ENCODE data around the gene GARNL3.

Gene GARNL3

DNA sequence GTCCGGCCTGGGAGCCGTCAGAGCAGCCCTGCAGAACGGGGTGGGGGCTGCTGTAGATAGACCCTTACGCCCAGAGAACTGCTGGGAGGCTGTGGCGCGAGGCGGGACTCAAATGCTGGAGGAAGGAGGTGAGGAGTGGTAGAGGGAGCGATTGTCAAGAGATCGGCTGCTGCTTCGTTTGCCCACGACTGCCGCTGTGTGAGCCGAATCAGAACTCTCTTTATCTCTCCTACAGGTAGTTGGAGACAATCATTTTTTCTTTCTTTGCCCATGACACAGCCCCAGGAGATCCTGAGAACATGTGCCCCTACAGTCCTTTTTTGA, 160.1 kb downstream of the GARNL3 start:
- Histone ChIP-seq H3K4me2 (ENCODE audit: low read length) (peak overlapping the region; percentile 76), H3F3A (ENCODE audit: insufficient read depth, low read length) (no peaks in the 10 kb centered on the region), H3K4me1 (ENCODE audit: insufficient read depth, low read length, severe bottlenecking) (peaks cover 24% of the 10 kb centered on the region), H3K79me2 (ENCODE audit: insufficient read depth, low read length) (peaks cover 8% of the 10 kb centered on the region), H4K20me1 (ENCODE audit: insufficient read depth, low read length) (no peaks in the 10 kb centered on the region), H3K9me3 (ENCODE audit: low read length) (no peaks in the 10 kb centered on the region), H3K4me3 (ENCODE audit: low read depth, low read length, poor library complexity, severe bottlenecking) (peak overlapping the region; percentile 88), H3K9me2 (ENCODE audit: low read depth, low read length) (no peaks in the 10 kb centered on the region), H2AFZ (ENCODE audit: low read length) (no peak overlapping the region), H3K27ac (ENCODE audit: low read depth, low read length, poor library complexity, severe bottlenecking) (peak overlapping the region; percentile 37), H3K36me3 (ENCODE audit: insufficient read depth, low read length) (peaks cover 14% of the 10 kb centered on the region), H3K27me3 (ENCODE audit: insufficient read depth, low read length) (no peaks in the 10 kb centered on the region), H3K9ac (ENCODE audit: low read length) (peak overlapping the region; percentile 88)
- TF ChIP-seq EZH2 (IDR thresholded peaks at IDR 0.05; ENCODE audit: borderline replicate concordance, low read length) (no peak), CTCF (IDR thresholded peaks at IDR 0.05; ENCODE audit: low read length) (peak; percentile 12; the same call in 1 of the 2 replicates)

- Histone ChIP-seq H3K27ac (ENCODE audit: low read depth, low read length, poor library complexity, severe bottlenecking) (no peak overlapping the region), H2AFZ (ENCODE audit: low read length) (no peak overlapping the region), H3K4me3 (ENCODE audit: low read depth, low read length, poor library complexity, severe bottlenecking) (no peak overlapping the region), H3K36me3 (ENCODE audit: insufficient read depth, low read length) (peaks cover 26% of the 10 kb centered on the region), H3K79me2 (ENCODE audit: insufficient read depth, low read length) (peaks cover 8% of the 10 kb centered on the region), H3K9me2 (ENCODE audit: low read depth, low read length) (no peaks in the 10 kb centered on the region), H3K9me3 (ENCODE audit: low read length) (no peaks in the 10 kb centered on the region), H3K4me2 (ENCODE audit: low read length) (no peak overlapping the region), H3K27me3 (ENCODE audit: insufficient read depth, low read length) (no peaks in the 10 kb centered on the region), H3K9ac (ENCODE audit: low read length) (no peak overlapping the region), H3K4me1 (ENCODE audit: insufficient read depth, low read length, severe bottlenecking) (peaks cover 24% of the 10 kb centered on the region), H3F3A (ENCODE audit: insufficient read depth, low read length) (no peaks in the 10 kb centered on the region), H4K20me1 (ENCODE audit: insufficient read depth, low read length) (no peaks in the 10 kb centered on the region)
- TF ChIP-seq CTCF (IDR thresholded peaks at IDR 0.05; ENCODE audit: low read length): no peak
- TF ChIP-seq EZH2 (IDR thresholded peaks at IDR 0.05; ENCODE audit: borderline replicate concordance, low read length): no peak
These were observed 162.2 kb downstream of the GARNL3 start for GRCh38 chr9:127426756-127427155.

DNA sequence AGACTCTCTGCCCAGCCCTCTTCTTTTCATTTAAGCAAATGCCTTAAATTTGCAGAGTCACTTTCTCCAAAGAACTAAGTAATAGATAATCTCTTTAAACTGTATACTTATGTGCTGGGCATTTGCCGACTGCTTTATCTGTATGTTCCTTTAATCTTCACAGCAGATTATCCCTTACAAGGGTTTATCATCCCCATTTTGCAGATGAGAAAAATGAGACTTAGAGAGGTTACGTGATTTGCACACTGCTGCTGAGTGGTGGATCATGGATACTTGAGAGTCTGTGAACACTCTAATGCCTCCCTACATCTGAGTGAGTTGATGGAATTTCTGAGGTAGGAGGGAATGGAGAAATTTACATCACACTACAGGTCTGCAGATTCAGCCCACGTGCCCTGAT, 163.8 kb downstream of the GARNL3 start:
- Histone ChIP-seq H3K4me3 (ENCODE audit: low read depth, low read length, poor library complexity, severe bottlenecking) (no peak overlapping the region), H3K4me1 (ENCODE audit: insufficient read depth, low read length, severe bottlenecking) (peaks cover 15% of the 10 kb centered on the region), H3K36me3 (ENCODE audit: insufficient read depth, low read length) (peaks cover 32% of the 10 kb centered on the region), H3K4me2 (ENCODE audit: low read length) (no peak overlapping the region), H3F3A (ENCODE audit: insufficient read depth, low read length) (no peaks in the 10 kb centered on the region), H2AFZ (ENCODE audit: low read length) (no peak overlapping the region), H3K9me2 (ENCODE audit: low read depth, low read length) (no peaks in the 10 kb centered on the region), H4K20me1 (ENCODE audit: insufficient read depth, low read length) (no peaks in the 10 kb centered on the region), H3K27ac (ENCODE audit: low read depth, low read length, poor library complexity, severe bottlenecking) (no peak overlapping the region), H3K27me3 (ENCODE audit: insufficient read depth, low read length) (no peaks in the 10 kb centered on the region), H3K9ac (ENCODE audit: low read length) (no peak overlapping the region), H3K79me2 (ENCODE audit: insufficient read depth, low read length) (peaks cover 8% of the 10 kb centered on the region), H3K9me3 (ENCODE audit: low read length) (no peaks in the 10 kb centered on the region)
- TF ChIP-seq CTCF (IDR thresholded peaks at IDR 0.05; ENCODE audit: low read length) (no peak), EZH2 (IDR thresholded peaks at IDR 0.05; ENCODE audit: borderline replicate concordance, low read length) (no peak)

Measured in OCI-LY1 (cell line).